BE2C (cell line): Measurements from ENCODE around the gene THADA.
"Not testable (repeated sequence)": the region's sequence is repeated elsewhere in the genome, so short reads cannot be mapped to it uniquely, and the experiment has no call there.

Source experiments
- DNase-seq: peaks from one replicate; pipeline ENCODE4 v3.0.0-alpha.2; 2020
- H3K27me3 ChIP-seq: fragments of 250-450 bp; sonication (Bioruptor Pico); 2 replicates; pipeline ENCODE4 v1.5.1; 2020; ENCODE audit warnings: mild to moderate bottlenecking
- H3K36me3 ChIP-seq: fragments of 250-450 bp; sonication (Bioruptor Pico); 2 replicates; pipeline ENCODE4 v1.5.1; 2020; ENCODE audit warnings: mild to moderate bottlenecking
- H3K4me1 ChIP-seq: fragments of 250-450 bp; sonication (Bioruptor Pico); 2 replicates; pipeline ENCODE4 v1.5.1; 2020
- H3K4me3 ChIP-seq: 2 replicates; pipeline ENCODE4 v1.5.1; 2011; ENCODE audit warnings: low read depth, low read length
- H3K9me3 ChIP-seq: fragments of 250-450 bp; sonication (Bioruptor Pico); 2 replicates; pipeline ENCODE4 v1.5.1; 2020
- TF ChIP-seq, protein P1 (sequence below): IDR thresholded peaks from 2 replicates; pipeline ENCODE4 v1.5.1; 2012; ENCODE audit warnings: mild to moderate bottlenecking, low read depth, low read length

Gene THADA

DNA sequence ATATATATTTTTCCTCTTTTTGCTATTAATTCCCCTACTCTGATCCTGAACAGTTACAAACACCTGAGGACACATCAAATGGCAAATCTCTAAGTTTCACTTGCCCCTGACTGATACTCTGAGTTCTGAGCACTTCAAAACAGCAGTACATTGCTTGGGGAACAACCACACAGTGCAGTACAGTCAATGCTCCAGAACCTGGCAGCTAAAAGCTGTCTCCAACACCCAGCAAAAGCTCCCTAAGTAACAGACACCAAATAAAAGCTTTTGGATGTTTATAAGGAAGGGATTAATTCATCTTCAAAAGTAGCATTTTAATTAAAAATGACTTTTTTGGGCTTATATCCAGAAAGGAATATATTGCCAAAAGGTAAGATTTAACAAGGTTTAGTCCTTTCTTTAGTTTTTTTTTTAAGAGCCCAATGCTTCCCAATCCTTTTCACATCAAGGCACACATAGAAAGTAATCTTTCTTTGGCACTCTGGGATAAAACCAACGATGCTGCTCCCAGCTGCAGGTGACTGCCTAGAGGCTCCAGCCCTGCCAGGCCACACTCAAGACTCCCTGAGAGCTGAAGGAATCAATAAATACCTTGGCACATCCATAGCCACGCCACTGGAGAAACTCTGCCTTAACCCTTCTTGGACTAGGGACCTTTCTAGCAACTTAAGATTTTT is 204.5 kb downstream of the THADA start:
- H3K4me1 ChIP-seq, result peaks cover 28% of the 10 kb centered on the region
- H3K27me3 ChIP-seq, result no peaks in the 10 kb centered on the region
- no peaks in the 10 kb centered on the region for H3K9me3 ChIP-seq
- H3K4me3 ChIP-seq, result no peak overlapping the region
- TF ChIP-seq, protein P1, sequence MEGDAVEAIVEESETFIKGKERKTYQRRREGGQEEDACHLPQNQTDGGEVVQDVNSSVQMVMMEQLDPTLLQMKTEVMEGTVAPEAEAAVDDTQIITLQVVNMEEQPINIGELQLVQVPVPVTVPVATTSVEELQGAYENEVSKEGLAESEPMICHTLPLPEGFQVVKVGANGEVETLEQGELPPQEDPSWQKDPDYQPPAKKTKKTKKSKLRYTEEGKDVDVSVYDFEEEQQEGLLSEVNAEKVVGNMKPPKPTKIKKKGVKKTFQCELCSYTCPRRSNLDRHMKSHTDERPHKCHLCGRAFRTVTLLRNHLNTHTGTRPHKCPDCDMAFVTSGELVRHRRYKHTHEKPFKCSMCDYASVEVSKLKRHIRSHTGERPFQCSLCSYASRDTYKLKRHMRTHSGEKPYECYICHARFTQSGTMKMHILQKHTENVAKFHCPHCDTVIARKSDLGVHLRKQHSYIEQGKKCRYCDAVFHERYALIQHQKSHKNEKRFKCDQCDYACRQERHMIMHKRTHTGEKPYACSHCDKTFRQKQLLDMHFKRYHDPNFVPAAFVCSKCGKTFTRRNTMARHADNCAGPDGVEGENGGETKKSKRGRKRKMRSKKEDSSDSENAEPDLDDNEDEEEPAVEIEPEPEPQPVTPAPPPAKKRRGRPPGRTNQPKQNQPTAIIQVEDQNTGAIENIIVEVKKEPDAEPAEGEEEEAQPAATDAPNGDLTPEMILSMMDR, result no peak
- no peak for DNase-seq
- peaks cover 6% of the 10 kb centered on the region; the same call in 1 of the 2 replicates for H3K36me3 ChIP-seq

DNA sequence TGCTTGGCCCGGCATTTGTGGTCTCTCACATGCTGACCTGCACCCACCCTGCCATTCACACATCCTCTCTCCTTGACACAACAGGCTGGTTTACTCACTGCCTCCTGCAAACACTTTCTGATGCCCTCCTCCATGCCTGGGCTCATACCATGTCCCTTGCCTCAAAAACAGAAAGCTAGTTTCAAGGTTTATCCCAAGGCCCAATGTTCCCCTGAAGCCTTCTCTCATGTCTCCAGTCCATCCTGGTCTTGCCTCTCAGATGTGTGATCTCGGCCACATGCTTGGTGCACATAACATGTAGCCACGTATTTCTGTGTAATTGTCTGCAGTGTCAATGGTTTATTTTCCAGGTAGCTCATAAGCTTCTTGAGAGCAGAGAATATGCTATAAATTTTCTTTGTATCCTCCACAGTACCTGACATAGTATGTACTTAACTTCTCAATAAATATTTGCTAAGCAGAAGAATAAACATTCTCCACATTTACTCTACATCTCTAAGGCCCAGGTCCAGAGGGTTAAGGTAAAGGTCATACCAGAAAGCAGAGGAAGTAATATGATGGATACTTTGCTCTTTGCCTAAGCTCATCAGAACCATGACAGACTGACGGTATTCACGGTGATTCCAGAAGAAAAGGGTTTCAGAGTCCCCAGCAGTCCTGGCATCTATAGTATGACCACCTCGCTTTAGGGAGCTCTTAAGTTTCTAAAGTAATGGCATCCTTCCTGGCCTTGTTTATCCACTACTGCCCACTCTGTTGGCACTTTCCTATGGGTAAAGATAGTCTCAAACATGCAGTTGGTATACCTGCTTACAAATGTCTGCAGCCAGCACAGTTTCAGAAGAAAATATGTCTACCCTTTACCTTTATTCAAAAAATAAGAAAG is 206.0 kb downstream of the THADA start:
- Histone ChIP-seq H3K9me3 (no peaks in the 10 kb centered on the region), H3K36me3 (no peaks in the 10 kb centered on the region; the same call in 1 of the 2 replicates), H3K4me3 (no peak overlapping the region), H3K4me1 (peaks cover 22% of the 10 kb centered on the region), H3K27me3 (no peaks in the 10 kb centered on the region)
- DNase-seq, result no peak
- TF ChIP-seq, protein P1, result no peak

DNA sequence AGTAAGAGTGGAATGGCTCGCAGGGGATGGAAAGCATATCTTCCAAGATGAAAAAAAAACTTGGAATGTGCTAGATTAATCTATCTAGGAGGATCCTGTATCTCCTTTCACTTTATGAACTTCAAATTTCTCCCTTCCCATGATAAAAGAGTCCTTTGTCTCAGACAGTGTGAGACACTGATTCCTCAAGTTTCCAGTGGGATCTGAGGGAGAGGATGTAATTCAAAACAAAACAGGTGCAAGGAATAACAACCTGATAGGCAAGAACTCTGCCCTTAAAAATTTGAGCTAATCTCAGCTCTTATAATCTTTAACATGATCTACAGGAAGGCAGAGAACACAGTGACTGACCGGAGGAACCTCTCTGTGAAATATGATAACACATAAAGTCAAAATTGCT is 207.5 kb downstream of the THADA start:
- Histone ChIP-seq H3K36me3 (no peaks in the 10 kb centered on the region), H3K9me3 (no peaks in the 10 kb centered on the region), H3K27me3 (no peaks in the 10 kb centered on the region), H3K4me3 (no peak overlapping the region), H3K4me1 (peaks cover 11% of the 10 kb centered on the region)
- DNase-seq, result no peak
- TF ChIP-seq, protein P1, result no peak

DNA sequence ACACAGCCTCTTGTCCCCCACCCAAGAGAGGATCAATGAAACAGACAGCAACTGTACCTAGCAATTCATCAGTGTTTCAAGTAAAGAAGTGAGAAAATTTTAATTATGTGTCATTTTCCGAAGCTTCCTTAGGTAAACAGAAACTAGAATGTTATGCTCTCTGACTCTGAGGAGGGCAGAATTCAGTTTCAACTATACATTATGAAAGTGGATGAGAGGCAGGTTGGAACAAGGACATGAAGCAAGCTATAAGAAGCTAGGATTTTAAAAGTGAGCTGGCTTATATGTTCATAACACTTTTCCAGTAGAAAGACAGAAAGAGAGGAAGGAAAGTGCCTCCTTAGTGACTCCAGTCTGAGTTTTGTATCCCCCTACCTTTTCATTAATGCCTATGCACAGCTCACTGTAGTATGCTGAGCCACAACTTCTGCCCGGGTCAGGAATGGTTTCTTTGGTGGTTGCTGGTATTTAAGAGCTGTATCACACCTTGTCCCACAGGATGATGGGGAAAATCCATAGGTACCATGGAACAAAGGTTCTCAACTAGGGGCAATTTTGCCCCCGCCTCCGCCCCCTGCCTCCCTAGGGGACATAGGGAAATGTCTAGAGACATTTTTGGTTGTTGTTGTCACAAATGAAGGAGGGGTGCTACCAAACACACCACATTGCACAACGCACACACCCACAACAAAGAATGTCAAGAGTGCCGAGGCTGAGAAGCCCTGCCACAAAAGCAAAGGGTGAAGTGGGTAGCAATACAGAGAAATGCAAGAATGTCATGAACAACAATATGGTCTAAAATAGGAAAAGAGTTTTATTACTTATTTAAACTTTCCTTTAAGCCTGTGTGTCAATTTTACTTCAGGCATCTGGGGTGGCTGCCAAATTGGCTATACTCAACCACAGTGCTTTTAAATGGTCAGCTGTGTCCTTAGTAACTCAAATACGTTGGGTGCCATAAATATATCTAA is 208.5 kb downstream of the THADA start:
- Histone ChIP-seq H3K4me3 (no peak overlapping the region), H3K36me3 (no peaks in the 10 kb centered on the region), H3K4me1 (peaks cover 1% of the 10 kb centered on the region), H3K27me3 (no peaks in the 10 kb centered on the region), H3K9me3 (no peaks in the 10 kb centered on the region)
- TF ChIP-seq, protein P1, result no peak
- DNase-seq, result no peak

DNA sequence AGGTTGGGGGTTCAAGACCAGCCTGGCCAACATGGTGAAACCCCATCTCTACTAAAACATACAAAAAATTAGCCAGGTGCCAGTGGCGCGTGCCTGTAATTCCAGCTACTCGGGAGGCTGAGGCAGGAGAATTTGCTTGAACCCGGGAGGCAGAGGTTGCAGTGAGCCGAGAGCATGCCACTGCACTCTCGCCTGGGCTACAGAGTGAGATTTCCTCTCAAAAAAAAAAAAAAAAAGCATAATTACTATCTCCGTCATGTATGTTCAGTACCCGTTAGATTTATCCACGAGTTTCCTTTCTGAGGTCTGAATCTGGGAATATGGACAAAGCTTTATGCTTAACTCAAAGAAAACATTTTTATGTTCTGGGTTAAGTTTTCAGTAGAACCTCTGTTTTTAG is 209.2 kb downstream of the THADA start:
- not testable (repeated sequence) for H3K9me3 ChIP-seq, H3K4me1 ChIP-seq, H3K4me3 ChIP-seq, DNase-seq, H3K27me3 ChIP-seq, H3K36me3 ChIP-seq

DNA sequence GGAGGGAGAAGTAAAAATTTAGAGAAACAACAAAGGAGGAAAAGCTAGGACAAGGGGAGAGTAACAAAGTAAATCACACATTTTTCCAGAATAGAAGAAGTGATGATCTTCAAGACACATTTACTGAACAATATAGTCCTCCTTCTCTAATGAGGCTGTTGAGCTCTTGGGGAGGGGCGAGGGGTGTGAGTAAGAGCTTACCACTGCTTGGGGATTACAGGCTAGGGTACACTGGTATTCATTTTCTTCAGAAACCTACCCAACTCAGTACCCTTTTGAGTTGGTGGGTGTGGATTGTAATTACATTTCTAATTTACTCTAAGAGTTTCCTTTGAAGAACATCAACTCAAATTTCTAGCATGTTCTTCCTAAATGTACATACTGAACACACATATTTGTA is 211.7 kb downstream of the THADA start:
- H3K4me3 ChIP-seq, result no peak overlapping the region
- no peaks in the 10 kb centered on the region for H3K4me1 ChIP-seq
- H3K27me3 ChIP-seq, result no peaks in the 10 kb centered on the region
- no peaks in the 10 kb centered on the region for H3K36me3 ChIP-seq
- H3K9me3 ChIP-seq, result no peaks in the 10 kb centered on the region
- DNase-seq, result no peak
- TF ChIP-seq, protein P1, result no peak
